Measurements from ENCODE around the gene ARMC2.

ARMC2 gene

DNA sequence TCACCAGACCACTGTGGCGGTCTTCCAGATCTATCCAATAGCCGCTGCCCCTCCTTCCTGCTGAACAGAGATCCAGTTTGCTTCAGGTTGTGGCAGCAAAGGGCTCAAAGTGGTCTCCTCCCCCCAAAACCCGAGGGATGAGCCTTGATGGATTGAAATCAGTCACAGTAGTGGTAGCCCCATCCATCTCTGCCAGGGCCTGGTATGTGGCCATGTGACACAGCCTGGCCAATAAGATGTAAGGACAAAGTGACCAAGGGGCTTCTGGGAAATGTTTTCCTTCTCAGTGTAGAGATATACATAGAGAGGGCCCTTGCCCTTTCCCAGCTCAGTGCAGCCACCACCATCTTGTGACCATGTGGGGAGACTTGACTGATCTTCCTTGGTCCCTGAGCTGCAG lies 4.1 kb upstream of the ARMC2 start:
- Histone ChIP-seq H3K4me2 (ENCODE audit: low read depth, low read length, poor library complexity, severe bottlenecking) (no peak overlapping the region), H3K79me2 (ENCODE audit: insufficient read depth, low read length) (no peaks in the 10 kb centered on the region; the same call in 1 of the 2 replicates), H3F3A (ENCODE audit: low read depth) (peaks cover 8% of the 10 kb centered on the region), H3K9ac (ENCODE audit: low read depth, low read length, poor library complexity, severe bottlenecking) (no peak overlapping the region), H3K4me1 (ENCODE audit: insufficient read depth, low read length, poor library complexity, severe bottlenecking) (peaks cover 26% of the 10 kb centered on the region), H3K9me3 (ENCODE audit: insufficient read depth, low read depth, low read length) (no peaks in the 10 kb centered on the region), H4K20me1 (ENCODE audit: insufficient read depth, low read length, poor library complexity, severe bottlenecking) (no peaks in the 10 kb centered on the region), H2AFZ (ENCODE audit: low read length) (0 out of 2 replicates have a peak overlapping the region, but pooled peaks have one; percentile 44), H3K27me3 (ENCODE audit: insufficient read depth, low read length, poor library complexity, severe bottlenecking) (no peaks in the 10 kb centered on the region), H3K4me3 (ENCODE audit: low read length, poor library complexity, severe bottlenecking) (no peak overlapping the region), H3K9me2 (replicated peaks; ENCODE audit: low read depth, low read length) (no peaks in the 10 kb centered on the region), H3K36me3 (ENCODE audit: insufficient read depth, low read length) (no peaks in the 10 kb centered on the region)
- TF ChIP-seq CTCF (conservative IDR thresholded peaks at IDR 0.05; ENCODE audit: low read length) (no peak), EZH2phosphoT487 (IDR thresholded peaks at IDR 0.05; ENCODE audit: borderline replicate concordance) (no peak)

DNA sequence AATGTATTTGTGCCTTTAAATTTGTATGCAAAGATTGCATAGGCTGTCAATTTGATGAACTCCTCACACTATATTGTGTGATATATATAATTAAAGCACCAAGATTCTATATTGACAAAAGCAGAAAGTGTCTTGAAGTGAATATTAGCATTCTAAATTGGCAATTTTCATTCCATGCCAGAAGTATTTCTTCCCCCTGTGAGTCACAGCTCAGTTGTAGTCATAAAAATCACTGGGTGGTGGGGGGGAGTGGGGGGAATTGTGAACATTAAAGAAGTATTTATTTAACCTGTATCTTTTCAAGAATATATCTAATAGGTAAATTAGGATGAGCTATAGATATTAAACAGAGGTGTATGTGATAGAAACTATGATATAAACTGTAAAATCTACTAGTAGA lies 3.1 kb upstream of the ARMC2 start:
- Histone ChIP-seq H3K9me3 (ENCODE audit: insufficient read depth, low read depth, low read length) (no peaks in the 10 kb centered on the region), H2AFZ (ENCODE audit: low read length) (no peak overlapping the region), H3F3A (ENCODE audit: low read depth) (peaks cover 8% of the 10 kb centered on the region), H3K4me3 (ENCODE audit: low read length, poor library complexity, severe bottlenecking) (no peak overlapping the region), H3K9ac (ENCODE audit: low read depth, low read length, poor library complexity, severe bottlenecking) (no peak overlapping the region), H3K9me2 (replicated peaks; ENCODE audit: low read depth, low read length) (no peaks in the 10 kb centered on the region), H3K36me3 (ENCODE audit: insufficient read depth, low read length) (no peaks in the 10 kb centered on the region), H3K27me3 (ENCODE audit: insufficient read depth, low read length, poor library complexity, severe bottlenecking) (no peaks in the 10 kb centered on the region), H4K20me1 (ENCODE audit: insufficient read depth, low read length, poor library complexity, severe bottlenecking) (no peaks in the 10 kb centered on the region), H3K4me2 (ENCODE audit: low read depth, low read length, poor library complexity, severe bottlenecking) (no peak overlapping the region), H3K79me2 (ENCODE audit: insufficient read depth, low read length) (peaks cover 7% of the 10 kb centered on the region; the same call in 1 of the 2 replicates), H3K4me1 (ENCODE audit: insufficient read depth, low read length, poor library complexity, severe bottlenecking) (peaks cover 32% of the 10 kb centered on the region)
- no peak for TF ChIP-seq CTCF (conservative IDR thresholded peaks at IDR 0.05; ENCODE audit: low read length)
- TF ChIP-seq EZH2phosphoT487 (IDR thresholded peaks at IDR 0.05; ENCODE audit: borderline replicate concordance), result no peak

DNA sequence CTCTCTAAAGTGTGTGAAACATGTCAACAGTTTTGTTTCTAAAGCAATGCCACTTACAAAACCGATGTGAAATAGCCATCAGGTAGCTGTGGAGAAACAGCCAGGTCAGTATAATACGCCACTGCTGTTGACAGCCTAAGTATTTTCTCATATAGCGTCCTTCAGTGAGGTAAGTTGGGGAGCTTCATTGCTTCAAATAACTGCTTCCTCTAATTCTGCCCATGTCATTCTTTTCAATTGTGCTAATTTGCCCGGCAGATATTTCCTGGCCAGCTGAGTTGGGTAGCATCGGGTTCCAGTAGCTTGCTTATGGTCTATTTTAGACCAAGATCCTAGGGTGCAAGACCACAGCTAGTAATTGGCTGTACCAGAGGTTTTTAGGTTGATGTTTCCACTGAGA lies 2.1 kb upstream of the ARMC2 start:
- H3K9me3 ChIP-seq (ENCODE audit: insufficient read depth, low read depth, low read length), result no peaks in the 10 kb centered on the region
- no peak for TF ChIP-seq CTCF (conservative IDR thresholded peaks at IDR 0.05; ENCODE audit: low read length)
- TF ChIP-seq EZH2phosphoT487 (IDR thresholded peaks at IDR 0.05; ENCODE audit: borderline replicate concordance), result no peak
- H3K36me3 ChIP-seq (ENCODE audit: insufficient read depth, low read length), result no peaks in the 10 kb centered on the region
- H3K79me2 ChIP-seq (ENCODE audit: insufficient read depth, low read length), result peaks cover 7% of the 10 kb centered on the region; the same call in 1 of the 2 replicates
- H3K4me3 ChIP-seq (ENCODE audit: low read length, poor library complexity, severe bottlenecking), result no peak overlapping the region
- peak overlapping the region; percentile 55 for H2AFZ ChIP-seq (ENCODE audit: low read length)
- no peaks in the 10 kb centered on the region for H3K9me2 ChIP-seq (replicated peaks; ENCODE audit: low read depth, low read length)
- peaks cover 41% of the 10 kb centered on the region for H3K4me1 ChIP-seq (ENCODE audit: insufficient read depth, low read length, poor library complexity, severe bottlenecking)
- no peaks in the 10 kb centered on the region for H3K27me3 ChIP-seq (ENCODE audit: insufficient read depth, low read length, poor library complexity, severe bottlenecking)
- no peak overlapping the region for H3K4me2 ChIP-seq (ENCODE audit: low read depth, low read length, poor library complexity, severe bottlenecking)
- H3K9ac ChIP-seq (ENCODE audit: low read depth, low read length, poor library complexity, severe bottlenecking), result peak overlapping the region; percentile 68
- peaks cover 8% of the 10 kb centered on the region for H3F3A ChIP-seq (ENCODE audit: low read depth)
- H4K20me1 ChIP-seq (ENCODE audit: insufficient read depth, low read length, poor library complexity, severe bottlenecking), result no peaks in the 10 kb centered on the region
